Brain pericyte (primary cell): Measurements from ENCODE around the gene SYTL3.
"Not testable (repeated sequence)": the region's sequence is repeated elsewhere in the genome, so short reads cannot be mapped to it uniquely, and the experiment has no call there.

ENCODE experiments used
- DNase-seq: peaks from one replicate; pipeline ENCODE4 v3.0.0-alpha.2; 2012; ENCODE audit warnings: low read depth, low spot score

SYTL3 gene

DNA sequence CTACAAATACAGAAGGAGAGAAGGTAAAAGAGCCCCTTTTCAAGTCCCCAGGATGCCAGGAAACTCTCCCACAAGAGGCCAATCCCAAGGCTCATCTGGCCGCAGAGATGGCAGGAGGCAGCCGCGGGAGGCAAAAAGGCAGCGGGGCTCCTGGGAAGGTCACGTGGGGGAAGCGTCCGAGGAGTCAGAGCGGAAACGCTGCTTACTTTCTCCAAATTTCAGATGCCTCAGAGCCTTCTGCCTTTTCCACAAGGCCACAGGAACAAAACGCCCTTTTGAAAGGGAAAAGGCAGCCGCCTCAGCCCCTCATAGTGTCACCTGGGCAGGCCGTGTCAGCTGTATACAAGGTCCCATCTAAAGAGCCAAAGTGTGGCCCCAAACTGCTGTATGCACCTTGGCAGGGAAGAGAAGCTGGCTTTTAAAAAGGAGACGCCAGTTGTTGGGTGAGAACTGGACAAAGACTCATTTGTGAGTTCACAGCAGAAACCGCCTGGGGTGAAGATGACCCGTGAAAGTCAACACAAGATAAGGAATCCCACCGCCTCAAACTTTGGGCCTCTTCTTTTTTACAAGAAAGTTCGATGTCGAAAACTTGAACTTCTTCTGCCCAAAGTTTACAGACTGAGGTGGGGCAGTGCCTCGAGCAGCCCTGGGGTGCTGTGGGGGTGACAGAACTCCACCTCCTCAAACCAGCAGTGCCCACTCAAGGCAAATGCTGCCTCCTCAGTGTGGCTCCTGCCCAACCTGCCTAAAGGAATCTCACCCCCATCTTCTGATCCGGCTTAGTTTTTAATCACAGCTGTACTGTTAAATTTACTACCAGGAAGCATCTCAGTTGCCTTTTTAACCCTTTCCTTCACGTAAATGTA lies 124.0 kb downstream of the SYTL3 start:
- peak; percentile 4 for DNase-seq

DNA sequence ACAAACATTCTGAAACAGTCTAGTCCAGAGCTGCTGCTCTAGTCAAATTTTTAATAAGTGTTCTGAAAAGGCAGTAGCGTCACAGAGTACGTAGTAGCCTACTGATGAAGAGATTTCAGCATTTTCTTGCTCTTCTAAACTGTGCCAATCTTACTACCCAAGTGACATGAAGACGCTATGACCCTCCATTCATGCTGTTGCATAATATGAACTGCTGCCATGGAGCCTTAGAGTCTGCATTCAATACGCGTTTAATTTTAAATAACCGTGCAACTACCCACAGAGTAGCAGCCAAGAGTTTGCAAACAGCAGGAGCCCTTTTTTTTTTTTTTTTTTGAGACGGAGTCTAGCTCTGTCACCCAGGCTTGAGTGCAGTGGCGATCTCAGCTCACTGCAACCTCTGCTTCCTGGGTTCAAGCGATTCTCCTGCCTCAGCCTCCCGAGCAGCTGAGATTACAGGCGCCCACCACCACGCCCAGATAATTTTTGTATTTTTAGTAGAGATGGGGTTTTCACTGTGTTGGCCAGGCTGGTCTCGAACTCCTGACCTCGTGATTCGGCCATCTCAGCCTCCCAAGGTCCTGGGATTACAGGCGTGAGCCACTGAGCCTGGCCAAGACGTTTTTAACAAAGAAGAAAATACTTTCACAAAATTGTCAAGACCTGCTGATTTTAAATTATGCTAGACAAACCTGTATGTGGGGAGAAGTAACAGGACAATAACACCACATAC lies 125.0 kb downstream of the SYTL3 start:
- DNase-seq: no peak

DNA sequence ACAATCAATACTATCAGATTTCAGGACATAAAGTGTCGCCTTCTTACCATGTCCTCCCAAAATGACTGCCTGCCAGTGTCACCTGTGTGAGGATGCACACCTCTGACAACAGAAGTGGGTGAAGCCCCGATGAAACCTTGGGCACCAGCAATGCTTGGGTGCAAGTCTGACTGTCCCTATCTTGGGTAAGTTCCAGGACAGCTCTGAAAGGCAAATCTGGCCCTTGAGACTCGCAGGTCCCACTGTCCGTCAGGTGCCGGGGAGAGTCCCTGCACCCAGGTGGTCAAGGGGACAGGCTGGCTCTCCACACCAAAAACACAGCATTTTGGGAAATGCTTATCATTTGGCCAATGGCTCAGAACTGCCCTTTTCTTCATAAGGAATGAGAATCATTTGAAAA lies 126.0 kb downstream of the SYTL3 start:
- no peak for DNase-seq

DNA sequence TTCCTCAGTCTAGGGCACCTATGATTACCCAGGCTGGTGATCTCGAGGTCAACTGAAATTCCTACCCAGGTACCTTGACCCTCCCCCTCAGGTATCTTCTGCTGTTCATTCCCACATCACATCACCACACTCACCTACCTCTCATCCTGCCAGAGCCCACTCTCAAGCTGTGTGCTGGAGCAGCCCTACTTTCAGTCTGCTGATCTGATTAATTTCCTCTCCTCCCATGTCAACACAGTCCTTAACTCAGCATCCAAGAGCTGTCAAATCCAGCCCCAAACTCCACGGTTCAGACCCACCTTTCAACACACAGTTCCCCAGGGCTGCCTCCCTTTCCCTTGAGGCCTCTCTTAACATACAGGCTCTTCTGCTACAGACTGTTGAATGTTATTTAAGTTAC lies 126.9 kb downstream of the SYTL3 start:
- DNase-seq: no peak

DNA sequence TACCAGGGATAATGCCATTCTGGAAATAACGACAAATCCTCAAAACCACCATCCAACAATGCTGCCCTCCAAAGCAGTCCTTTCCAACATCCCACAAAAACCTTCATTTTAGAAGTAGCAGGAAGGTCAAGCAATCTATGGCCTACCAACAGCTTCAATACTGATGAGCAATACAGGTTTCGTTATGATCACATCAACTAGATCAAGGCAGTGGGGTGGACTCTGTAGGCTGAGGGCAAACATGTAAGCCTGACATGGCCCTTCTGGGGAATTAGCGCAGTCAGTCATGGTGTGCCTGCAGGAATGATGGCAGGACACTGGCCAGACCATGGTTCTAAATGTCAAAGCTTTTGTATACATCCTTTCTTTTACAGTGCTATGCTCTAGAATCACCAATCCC lies 127.7 kb downstream of the SYTL3 start:
- no peak for DNase-seq

DNA sequence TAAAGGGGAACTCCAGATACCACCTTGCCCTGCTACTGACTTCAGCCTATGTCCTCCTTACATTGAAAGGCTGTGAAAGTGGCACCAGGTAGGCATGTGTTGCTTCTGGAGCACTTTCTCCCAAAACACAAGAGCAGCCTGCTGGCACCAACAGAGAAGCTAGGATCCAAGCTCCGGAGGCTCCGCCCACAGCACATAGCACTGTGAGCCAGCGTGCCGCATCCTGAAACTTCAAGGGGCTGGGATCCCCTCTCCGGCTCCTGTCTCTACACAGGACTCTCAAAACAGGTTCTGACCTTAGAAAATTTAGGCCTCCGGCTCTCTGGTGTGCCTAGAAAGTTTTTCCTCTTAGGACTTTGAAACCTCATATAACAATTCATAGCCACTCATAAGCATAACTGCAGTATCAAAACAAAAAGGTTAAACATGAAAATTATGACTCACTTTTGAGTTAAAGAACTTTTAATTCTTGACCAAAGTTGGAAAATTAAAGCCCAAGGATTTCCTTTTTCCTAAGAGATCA lies 128.2 kb downstream of the SYTL3 start:
- no peak for DNase-seq

DNA sequence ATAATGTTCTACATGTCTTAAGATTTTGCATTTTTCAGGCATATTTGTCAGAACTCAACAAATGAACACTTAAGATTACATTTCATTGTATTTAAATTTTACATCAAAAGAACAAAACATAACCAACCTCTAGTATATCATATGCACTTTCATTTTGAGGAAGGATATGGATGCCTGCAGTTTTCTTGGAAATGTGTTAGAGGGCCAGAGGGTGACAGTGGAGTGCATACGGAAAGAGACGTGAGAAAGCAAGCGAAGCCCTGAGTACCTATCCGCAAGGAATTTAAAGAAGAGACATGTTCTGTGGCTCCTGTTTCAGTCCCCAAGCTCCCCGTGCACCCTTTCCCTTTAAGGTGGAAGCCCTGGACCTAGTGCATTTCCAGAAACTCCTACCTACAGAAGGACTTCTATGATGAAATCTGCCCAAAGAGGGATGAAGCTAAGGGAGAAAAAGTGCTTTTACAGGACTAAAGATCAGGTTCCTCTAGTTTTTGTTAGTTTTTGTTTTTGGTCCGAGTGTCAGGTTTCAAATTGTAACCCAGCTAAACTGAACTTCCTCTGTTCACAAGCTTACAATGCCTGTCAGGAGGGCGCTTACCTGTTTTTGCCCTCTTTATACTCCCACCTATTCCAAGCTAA lies 130.5 kb downstream of the SYTL3 start:
- DNase-seq: no peak

DNA sequence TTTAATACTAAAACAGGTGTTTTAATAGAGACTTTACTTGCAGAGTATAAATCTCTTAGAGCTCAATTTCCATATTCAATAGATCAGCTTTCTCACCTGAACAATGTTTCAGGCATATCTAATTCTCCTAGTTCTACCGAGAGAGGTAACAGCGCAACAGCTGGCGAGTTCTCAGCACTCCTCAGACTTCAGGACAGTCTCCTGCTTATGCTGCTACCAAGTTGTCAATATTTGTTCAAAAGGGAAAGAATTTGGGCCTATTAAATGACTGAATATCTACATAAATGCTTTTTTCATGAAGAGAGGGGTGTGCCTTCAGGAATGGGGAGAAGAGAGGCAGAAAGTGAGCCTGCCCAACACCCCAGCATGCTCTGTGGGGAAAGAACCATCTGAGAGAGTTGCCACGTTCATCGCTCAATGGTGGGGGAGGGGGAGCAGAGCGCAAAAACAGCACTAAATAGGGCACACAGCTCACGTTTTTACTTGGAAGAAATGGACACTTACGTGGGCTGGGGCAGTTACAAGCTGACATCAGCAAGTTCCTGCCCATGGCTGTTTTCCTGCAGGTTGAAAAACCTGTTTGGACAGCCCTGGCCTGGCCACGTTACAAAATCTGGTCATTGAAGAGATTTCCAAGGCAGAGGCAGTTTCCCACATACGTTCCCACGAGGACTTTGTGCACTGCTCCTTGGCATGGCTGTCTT lies 131.3 kb downstream of the SYTL3 start:
- DNase-seq: no peak

DNA sequence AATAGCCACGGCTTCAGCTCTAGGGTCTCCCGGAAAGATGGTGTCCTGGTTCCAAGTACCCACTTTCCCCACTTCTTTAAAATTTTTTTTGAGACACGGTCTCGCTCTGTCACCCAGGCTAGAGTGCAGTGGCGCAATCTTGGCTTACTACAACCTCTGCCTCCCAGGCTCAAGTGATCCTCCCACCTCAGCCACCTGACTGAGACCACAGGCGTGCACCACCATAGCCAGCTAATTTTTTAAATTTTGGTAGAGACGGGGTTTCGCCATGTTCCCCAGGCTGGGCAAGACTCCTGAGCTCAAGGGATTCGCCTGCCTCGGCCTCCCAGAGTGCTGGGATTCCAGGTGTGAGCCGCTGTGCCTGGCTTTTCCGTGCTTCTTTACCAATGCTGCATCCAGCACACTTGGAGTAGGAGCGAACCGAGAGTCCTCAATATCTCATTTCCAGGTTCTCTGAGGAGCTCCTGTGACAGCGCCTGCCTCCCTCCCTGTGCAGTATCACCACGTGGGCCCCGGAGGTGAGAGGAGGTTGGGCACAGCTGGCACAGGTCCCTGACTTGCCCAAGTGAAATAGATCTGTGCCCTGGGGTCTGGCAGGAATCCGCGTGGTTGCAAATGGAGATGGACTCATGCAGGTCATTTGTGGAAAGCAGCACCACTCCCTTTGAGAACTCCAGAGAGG lies 132.0 kb downstream of the SYTL3 start:
- DNase-seq: no peak

DNA sequence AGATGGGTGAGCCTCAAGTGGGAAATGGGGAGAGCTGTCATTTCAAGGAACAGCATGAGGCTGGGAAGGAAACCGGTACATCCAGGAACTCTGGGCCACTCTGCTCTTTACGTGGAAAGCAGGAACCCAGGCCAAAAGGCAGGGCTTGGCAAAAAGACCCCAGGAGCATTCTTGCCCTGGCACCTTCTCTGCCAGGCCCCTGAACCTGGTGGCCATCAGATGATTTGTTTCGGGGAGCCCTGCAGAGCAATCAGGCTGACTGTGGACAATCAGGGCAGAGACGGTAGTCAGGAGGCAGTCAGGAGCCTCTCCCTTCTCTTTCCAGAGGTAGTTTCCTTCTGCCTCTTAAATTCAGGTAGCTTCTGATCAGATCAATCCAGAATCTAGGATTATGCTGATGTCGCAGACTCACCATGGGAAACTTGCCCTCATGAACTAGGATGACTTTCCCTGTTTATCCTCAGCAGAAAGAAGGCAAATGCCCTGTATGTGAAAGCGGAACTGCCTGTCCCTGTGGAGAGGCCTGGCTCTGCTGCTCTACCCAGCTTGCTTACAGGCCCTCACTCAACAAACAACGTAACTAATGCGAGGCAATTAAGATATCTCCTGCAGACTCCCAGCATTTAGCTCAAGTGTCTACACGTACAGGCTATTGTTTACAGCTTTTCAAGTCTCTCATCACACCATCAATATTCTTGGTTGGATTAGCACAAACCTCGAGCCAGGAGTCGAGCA lies 132.7 kb downstream of the SYTL3 start:
- no peak for DNase-seq

DNA sequence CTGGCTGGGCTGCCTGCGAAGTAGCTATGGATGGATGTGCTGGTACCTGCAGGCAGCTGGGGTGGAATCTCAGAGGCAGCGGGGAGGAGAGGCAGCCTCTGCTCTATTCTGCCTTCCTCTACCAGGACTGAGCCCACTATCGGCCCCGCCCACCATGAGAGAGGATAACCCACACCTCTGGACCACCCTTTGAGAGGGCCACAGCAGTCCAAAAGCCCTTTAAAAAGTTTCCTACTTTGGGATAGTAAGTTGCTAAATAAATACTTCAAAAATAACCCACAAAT lies 133.3 kb downstream of the SYTL3 start:
- no peak for DNase-seq

DNA sequence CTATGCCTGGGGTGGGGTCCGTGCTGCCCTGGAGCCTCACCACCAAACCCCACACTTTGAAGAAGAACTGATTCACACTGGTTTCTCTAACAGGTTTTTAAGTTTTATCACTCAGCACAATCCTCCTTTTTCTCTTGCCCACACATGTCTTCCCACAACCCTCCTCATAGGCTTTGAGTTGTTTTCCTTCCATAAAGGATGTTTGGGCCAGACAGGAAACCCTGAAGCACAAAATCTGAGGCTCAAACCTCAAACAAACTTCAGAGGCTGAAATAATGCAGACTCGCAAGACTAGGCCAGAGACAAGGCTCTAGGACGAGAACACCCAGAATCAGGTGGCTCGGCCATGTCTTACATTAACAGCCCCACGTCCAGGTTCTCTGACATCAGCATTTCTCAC lies 134.0 kb downstream of the SYTL3 start:
- DNase-seq: no peak

DNA sequence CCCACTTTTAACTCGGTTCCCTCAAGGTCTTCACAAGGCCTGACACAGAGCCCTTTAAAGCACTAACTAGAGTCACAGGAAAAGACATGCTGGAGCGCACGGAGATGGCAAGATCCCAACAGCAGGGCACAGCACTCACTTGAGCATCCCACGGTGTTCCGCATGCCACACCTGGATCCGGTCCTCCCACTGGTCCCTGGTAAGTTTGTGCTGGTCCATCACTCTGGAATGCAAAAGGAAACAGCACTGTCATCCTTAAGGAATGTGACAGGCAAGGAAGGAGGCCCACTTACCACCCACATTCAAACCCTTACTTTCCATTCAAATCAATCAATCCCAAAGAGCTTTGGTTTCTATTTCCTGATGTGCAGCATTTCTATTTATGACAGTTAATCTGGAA lies 134.7 kb downstream of the SYTL3 start:
- DNase-seq: no peak

DNA sequence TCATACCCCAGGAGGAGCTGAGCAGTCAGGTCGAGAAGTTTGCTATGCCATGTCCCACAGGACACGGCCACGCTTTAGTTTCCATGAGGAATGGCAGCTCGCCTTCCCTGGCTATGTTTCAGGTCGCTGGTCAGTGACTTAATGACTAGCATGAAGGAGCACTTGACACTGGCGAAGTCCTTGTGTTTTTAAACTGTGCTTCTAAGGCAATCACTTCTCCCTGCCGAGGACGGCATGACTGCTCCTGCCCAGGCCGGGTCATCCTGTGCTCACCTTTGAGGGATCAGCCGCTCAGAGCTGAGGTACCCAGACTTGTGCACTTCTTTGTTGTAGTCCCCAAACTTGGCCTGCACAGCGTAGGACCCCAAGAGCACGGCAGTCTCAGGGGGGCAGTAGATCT lies 135.2 kb downstream of the SYTL3 start:
- DNase-seq: no peak

DNA sequence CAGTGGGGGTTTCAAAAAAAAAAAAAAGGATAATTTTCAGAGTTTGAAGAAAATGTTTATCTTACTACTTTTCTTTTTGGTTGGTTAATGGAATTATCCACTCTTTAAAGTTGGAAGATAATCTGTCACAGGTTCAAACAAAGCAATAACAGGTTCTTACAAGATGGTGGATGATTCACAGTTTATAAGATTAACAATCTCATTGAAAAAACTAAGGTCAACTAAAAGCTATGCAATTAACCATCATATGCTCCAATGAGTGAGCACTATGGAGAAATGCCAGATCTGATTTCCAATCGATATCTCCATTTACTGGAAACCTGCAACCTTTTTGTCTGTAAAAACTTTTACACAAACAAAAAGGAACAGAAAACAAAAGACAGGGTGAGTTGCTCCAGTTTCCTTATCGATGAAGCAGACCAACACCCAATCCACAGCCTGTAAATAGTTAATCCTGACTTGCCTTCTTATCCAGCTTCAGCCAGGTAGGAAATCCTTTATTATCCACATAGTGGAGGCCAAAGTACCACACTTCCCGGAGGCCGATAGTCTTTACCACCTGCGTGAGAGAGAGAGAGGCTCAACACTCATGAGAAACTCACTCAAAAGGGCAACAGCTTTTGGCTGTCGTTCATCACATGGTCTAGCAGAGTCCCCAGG lies 136.9 kb downstream of the SYTL3 start:
- no peak for DNase-seq

DNA sequence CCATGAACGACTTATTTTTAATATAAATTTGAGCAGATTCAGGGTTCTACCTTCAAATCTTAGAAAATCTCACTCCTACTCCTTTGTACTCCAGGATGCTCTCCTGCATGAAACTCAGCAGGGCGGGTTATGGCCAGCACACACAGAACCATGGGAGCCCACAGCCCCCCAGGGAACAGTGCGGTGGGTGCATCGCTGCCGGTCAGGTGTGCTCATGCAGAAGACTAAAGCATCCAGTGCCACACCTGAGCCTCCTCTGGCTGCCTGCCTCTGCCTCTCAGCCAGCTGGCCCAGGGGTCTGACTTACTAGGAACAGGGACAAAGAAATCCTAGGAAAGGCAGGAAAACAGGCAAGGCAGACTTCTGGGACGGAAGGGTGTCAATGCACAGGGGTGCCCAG lies 137.5 kb downstream of the SYTL3 start:
- no peak for DNase-seq

DNA sequence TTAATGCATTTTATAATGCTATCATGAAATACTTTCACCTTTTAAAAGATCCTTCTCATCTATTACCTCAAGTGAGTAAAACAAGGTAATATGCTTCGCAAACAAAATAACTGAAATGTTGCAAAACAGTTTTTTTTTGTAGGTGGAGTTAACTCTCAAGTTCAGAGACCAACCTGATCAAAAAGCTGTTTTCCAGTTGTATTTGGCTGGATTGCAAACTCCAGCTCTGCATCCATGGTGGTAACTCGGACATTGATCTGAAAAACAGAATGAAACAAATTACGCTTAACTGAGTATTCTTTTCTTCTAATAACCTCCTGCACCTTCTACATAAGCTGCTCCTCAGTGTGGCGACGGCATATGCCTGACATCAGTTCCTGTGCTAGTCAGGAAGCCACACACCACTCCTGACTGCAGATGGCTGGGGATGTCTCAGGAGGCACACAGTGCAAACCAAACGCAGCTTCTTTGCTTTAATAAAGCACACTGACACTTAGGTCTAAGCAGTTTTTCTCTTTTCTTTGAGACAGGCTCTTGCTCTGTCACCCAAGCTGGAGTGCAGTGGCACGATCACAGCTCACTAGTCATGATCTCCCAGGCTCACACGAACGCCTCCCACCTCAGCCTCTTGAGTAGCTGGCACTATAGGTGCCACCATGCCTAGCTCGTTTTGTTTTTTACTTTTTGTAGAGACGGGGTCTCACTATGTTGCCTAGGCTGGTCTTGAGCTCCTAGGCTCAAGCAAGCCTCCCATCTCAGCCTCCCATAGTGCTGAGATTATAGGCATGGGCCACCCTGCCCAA lies 139.5 kb downstream of the SYTL3 start:
- DNase-seq: no peak

DNA sequence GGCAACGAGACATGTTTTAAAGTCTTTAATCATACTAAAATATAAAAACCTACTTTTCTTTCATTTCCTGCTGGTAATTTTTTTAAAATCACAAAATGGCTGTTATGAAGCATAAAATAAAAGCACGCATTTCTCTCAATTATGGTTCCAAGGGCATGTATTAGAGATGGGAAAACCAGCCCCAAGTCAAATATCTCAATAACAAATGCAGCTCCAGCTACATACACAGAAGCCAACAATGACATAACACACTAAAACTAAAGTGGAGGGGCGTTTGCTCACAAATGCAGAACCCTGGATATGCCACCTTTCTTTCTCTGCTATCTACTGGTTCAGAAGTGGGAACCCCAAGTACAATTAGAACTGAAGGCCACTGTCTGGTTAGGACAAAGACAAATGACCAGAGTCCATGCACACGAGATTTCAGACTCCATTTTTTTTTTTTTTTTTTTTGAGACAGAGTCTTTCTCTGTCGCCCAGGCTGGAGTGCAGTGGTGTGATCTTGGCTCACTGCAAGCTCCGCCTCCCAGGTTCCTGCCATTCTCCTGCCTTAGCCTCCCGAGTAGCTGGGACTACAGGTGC lies 141.5 kb downstream of the SYTL3 start:
- no peak for DNase-seq

DNA sequence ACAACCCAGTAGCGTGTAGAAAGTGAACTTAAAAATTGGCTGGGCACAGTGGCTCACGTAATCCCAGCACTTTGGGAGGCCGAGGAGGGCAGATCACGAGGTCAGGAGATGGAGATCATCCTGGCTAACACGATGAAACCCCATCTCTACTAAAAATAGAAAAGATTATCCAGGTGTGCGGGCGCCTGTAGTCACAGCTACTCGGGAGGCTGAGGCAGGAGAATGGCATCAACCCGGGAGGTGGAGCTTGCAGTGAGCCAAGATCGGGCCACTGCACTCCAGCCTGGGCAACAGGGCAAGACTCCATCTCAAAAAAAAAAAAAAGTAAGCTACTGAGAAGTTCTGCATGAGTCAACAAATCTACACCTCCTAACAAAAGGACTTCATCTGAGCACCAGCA lies 142.7 kb downstream of the SYTL3 start:
- DNase-seq: not testable (repeated sequence)
